Uterus (tissue), 4 donors: Measurements from ENCODE around the gene SCN4A. TPM values are rescaled to one million over a fixed set of nuclear protein-coding genes. Genes with fewer than 3 reads are reported as not detected.

ENCODE experiments used
- DNase-seq, 2 donors: peaks; one replicate each; pipeline ENCODE4 v3.0.0-alpha.2; 2019 to 2020
- H3K27ac ChIP-seq, 2 donors: fragments of 200-600 bp; sonication (generic); 1 replicate in 1 of 2; 2 replicates in 1 of 2; pipeline ENCODE4 v1.5.1; 2016 to 2018
- H3K27me3 ChIP-seq, 2 donors: fragments of 200-600 bp; sonication (generic); one replicate each; pipeline ENCODE4 v1.5.1; 2018 to 2019; ENCODE audit warnings: control low read depth in 1 of 2
- H3K36me3 ChIP-seq, 2 donors: fragments of 200-600 bp; sonication (generic); one replicate each; pipeline ENCODE4 v1.5.1; 2019; ENCODE audit warnings: control low read depth in 1 of 2
- H3K4me1 ChIP-seq, 2 donors: fragments of 200-600 bp; sonication (generic); one replicate each; pipeline ENCODE4 v1.5.1; 2018 to 2019; ENCODE audit warnings: control low read depth in 1 of 2
- H3K4me3 ChIP-seq, 2 donors: fragments of 200-600 bp; sonication (generic); 1 replicate in 1 of 2; 2 replicates in 1 of 2; pipeline ENCODE4 v1.5.1; 2018 to 2019; ENCODE audit warnings: mild to moderate bottlenecking in 1 of 2
- H3K9me3 ChIP-seq, 2 donors: fragments of 200-600 bp; sonication (generic); one replicate each; pipeline ENCODE4 v1.5.1; 2019; ENCODE audit warnings: control low read depth in 1 of 2
- POLR2A ChIP-seq, 2 donors: fragments of 450-650 bp; IDR thresholded peaks; one replicate each; pipeline ENCODE4 v1.6.1; 2016; ENCODE audit warnings: antibody characterized with exemption in 2 of 2, mild to moderate bottlenecking in 1 of 2, moderate library complexity in 1 of 2
- intact Hi-C: fragments of 100-400 bp; cut with DNase I; formaldehyde crosslinking; loops from one replicate; pipeline ENCODE4 v1.15.1; 2023; ENCODE audit warnings: low total_unique reads
- total RNA-seq, 4 donors: library from RNA; depleted of rRNA in 3 of 4; stranded (reverse); fragments of >200 nt in 3 of 4; gene quantifications; one replicate each; pipeline versions ENCODE4 v1.1.0 to v1.2.4, GENCODE V29; 2014 to 2023
- TF ChIP-seq, protein P1 (sequence below), 4 experiments: fragments of 200-600 bp in 2 of 4; fragments of 450-650 bp in 2 of 4; sonication (generic) in 2 of 4; IDR thresholded peaks; one replicate each; pipeline ENCODE4 v1.5.1; 2016 to 2019; ENCODE audit warnings: antibody characterized with exemption in 4 of 4, mild to moderate bottlenecking in 2 of 4, moderate library complexity in 1 of 4
- donor health status: DM: yes; HTN: yes; CAD: no.

The SCN4A gene
- total RNA-seq, 4 donors from 2014 or later = 0.14 to 0.24 TPM; not detected in 2

DNA sequence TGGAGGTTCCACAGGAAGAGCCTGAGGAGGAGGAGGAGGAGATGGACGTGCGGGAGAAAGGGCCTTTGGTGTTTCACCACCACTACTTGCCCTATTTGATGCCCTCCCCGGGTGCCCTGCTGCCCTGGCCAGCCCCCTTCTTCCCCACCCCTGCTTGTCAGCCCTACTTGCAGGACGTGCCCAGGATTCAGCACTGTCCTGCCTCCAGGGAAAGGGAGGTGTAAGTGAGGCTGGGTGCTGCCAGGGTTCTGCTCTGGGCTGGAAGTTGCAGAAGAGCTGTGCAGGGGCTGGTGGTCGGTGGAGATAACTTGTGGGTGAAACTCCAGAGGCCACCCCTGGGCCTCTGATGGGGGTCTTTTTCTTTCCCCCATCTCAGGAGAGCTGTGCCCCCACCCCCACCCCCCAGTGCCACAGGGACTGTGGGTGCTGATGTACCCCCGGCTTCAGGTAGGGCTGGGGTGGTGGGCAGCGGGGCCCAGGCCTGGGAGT is 28.4 kb upstream of the SCN4A start:
- H3K36me3 ChIP-seq = no peaks in the 10 kb centered on the region
- no peaks in the 10 kb centered on the region for H3K9me3 ChIP-seq
- peak overlapping the region in 1 of 2 donors; percentile 54 for H3K27ac ChIP-seq
- H3K27me3 ChIP-seq = no peaks in the 10 kb centered on the region
- intact Hi-C loops = no loop called here
- peaks cover 0 to 6% of the 10 kb centered on the region in 2 donors for H3K4me1 ChIP-seq
- TF ChIP-seq, protein P1, sequence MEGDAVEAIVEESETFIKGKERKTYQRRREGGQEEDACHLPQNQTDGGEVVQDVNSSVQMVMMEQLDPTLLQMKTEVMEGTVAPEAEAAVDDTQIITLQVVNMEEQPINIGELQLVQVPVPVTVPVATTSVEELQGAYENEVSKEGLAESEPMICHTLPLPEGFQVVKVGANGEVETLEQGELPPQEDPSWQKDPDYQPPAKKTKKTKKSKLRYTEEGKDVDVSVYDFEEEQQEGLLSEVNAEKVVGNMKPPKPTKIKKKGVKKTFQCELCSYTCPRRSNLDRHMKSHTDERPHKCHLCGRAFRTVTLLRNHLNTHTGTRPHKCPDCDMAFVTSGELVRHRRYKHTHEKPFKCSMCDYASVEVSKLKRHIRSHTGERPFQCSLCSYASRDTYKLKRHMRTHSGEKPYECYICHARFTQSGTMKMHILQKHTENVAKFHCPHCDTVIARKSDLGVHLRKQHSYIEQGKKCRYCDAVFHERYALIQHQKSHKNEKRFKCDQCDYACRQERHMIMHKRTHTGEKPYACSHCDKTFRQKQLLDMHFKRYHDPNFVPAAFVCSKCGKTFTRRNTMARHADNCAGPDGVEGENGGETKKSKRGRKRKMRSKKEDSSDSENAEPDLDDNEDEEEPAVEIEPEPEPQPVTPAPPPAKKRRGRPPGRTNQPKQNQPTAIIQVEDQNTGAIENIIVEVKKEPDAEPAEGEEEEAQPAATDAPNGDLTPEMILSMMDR (IDR thresholded peaks at IDR 0.05) = no peak
- TF ChIP-seq POLR2A (IDR thresholded peaks at IDR 0.05) = no peak
- no peak overlapping the region for H3K4me3 ChIP-seq
- DNase-seq = peak in 1 of 2 donors; percentile 12

- no peaks in the 10 kb centered on the region for H3K36me3 ChIP-seq
- TF ChIP-seq POLR2A (IDR thresholded peaks at IDR 0.05) = no peak
- TF ChIP-seq, protein P1 (IDR thresholded peaks at IDR 0.05) = no peak
- peak in 1 of 2 donors; percentile 12 for DNase-seq
- intact Hi-C loops = no loop called here
- H3K4me1 ChIP-seq = peaks cover 0 to 6% of the 10 kb centered on the region in 2 donors
- no peaks in the 10 kb centered on the region for H3K27me3 ChIP-seq
- no peak overlapping the region for H3K27ac ChIP-seq
- H3K4me3 ChIP-seq = no peak overlapping the region
- H3K9me3 ChIP-seq = no peaks in the 10 kb centered on the region
Observed at GRCh38 chr17:63999680-64000531, 27.2 kb upstream of the SCN4A start.

- H3K27ac ChIP-seq = no peak overlapping the region
- no peaks in the 10 kb centered on the region for H3K36me3 ChIP-seq
- H3K9me3 ChIP-seq = no peaks in the 10 kb centered on the region
- TF ChIP-seq, protein P1 (IDR thresholded peaks at IDR 0.05) = no peak
- no peak for TF ChIP-seq POLR2A (IDR thresholded peaks at IDR 0.05)
- peak overlapping the region; percentile 31 to 32 for H3K4me3 ChIP-seq
- intact Hi-C loops = no loop called here
- H3K27me3 ChIP-seq = no peaks in the 10 kb centered on the region
- peaks cover 0 to 6% of the 10 kb centered on the region in 2 donors for H3K4me1 ChIP-seq
- DNase-seq = peak in 1 of 2 donors; percentile 15
Observed at GRCh38 chr17:63998721-63999679, 26.3 kb upstream of the SCN4A start.

DNA sequence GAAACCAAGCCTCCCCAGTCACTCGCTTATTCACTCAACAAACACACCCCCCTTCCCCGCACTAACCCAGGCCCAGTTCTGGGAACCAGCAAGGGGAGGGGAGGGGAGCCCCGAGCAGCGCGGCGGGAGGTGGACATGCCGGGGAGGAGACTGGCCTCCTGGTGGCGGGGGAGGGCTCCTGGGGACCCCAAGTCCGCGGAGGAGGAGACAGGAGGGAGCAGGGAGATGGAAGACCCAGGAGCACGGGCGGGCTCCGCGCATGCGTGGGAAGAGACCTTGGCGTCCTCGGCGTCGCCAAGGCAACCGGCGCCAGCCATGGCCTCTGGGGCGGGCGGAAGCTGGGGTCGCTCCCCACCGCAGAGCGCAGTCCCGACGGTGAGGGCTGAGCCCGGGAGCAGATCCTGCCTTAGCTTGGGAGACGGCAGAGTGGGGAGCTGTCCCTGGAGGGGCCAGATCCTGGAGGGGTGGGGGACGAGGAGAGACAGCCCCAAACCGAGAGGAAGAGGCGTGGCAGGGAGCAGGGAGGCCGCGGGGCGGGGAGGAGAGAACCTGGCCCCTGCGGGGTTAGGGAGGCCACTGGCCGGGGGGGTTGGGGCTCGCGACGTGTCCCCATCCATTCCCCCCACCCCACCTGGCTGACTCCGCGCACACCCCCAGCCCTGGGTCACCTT is 25.5 kb upstream of the SCN4A start, which contains the start of gene PRR29:
Gene PRR29 (plus strand): TSS at position 302 of the 671 bp plus-strand sequence. CDS start 14 bp downstream, at position 316.
- Histone ChIP-seq H3K36me3 (no peaks in the 10 kb centered on the region), H3K4me3 (peak within 1 kb of the TSS; percentile 31 to 32), H3K27me3 (no peaks in the 10 kb centered on the region), H3K4me1 (peaks cover 0 to 6% of the 10 kb centered on the region in 2 donors), H3K9me3 (no peaks in the 10 kb centered on the region), H3K27ac (peak within 1 kb of the TSS in 1 of 2 donors; percentile 5)
- intact Hi-C loops = no loop called here
- TF ChIP-seq, protein P1 (IDR thresholded peaks at IDR 0.05) = no peak
- TF ChIP-seq POLR2A (IDR thresholded peaks at IDR 0.05) = no peak
- peak; percentile 33 to 48 for DNase-seq
